ENCODE results near the gene GABRG3. TPM values are rescaled to one million over a fixed set of nuclear protein-coding genes. Genes with fewer than 3 reads are reported as not detected.

The GABRG3 gene
- total and polyA plus RNA-seq, 8 donors: 0.35 TPM; not detected in 7

DNA sequence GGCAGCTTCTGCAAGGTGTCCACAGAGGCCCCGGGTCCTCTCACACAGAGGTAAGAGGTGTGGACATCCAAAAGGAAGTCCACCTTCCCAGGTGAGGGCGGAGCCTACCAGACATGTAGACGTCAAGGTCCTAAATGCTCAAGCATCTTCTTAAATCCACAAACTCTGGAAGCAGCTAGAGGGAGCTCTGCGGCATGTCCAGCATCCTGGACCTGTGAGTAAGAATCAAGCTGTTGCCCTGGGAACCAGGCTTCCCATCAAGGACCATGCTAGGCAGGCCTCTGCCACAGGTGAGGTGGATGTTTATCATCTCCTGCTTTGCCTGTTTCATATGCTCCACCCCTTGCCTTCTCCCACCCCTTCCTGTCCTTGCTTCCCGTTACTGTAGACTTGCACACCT, 368.2 kb downstream of the GABRG3 start:
- no peak overlapping the region for H3K27ac ChIP-seq
- ATAC-seq (no peak), FAIRE-seq (no peak), DNase-seq (no peak)
- no peaks in the 10 kb centered on the region for H3K27me3 ChIP-seq
- intact Hi-C loops (cut with DNase I): no loop called here
- no peaks in the 10 kb centered on the region for H3K4me1 ChIP-seq
- H3K4me3 ChIP-seq: no peak overlapping the region
- H3K36me3 ChIP-seq: no peaks in the 10 kb centered on the region
- WGBS, 2 donors: 64 to 77% methylated on average over 5 of the region's 5 CpGs
- no peaks in the 10 kb centered on the region for H3K9me3 ChIP-seq
- TF ChIP-seq, protein P1, sequence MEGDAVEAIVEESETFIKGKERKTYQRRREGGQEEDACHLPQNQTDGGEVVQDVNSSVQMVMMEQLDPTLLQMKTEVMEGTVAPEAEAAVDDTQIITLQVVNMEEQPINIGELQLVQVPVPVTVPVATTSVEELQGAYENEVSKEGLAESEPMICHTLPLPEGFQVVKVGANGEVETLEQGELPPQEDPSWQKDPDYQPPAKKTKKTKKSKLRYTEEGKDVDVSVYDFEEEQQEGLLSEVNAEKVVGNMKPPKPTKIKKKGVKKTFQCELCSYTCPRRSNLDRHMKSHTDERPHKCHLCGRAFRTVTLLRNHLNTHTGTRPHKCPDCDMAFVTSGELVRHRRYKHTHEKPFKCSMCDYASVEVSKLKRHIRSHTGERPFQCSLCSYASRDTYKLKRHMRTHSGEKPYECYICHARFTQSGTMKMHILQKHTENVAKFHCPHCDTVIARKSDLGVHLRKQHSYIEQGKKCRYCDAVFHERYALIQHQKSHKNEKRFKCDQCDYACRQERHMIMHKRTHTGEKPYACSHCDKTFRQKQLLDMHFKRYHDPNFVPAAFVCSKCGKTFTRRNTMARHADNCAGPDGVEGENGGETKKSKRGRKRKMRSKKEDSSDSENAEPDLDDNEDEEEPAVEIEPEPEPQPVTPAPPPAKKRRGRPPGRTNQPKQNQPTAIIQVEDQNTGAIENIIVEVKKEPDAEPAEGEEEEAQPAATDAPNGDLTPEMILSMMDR (IDR thresholded peaks at IDR 0.05): no peak

DNA sequence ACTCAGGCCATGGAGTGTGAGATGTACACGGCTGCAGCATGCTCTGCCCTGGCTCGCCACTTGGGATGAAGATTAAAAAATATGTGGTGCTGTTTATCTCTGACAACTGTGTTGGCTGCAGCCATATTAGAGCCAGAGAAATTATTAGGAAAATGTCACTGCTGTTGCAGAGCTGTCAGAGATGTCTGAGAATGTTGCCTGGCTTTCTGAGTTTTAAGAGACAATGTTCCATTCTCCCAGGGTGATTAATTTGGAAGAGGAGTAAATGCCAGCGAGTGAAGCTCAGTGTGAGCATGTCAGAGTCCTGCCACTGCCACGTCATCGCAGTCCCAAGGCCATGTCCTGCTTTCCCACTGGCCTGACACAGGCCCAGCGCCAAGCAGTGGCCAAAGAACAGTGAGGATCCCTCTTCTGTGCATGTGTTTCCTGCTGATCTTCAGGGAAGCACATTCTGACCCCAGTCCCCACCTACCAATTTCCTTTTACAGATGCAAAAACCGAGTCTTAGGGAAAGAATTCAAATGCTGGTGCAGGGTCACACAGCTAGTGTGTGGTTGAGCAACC, 370.9 kb downstream of the GABRG3 start:
- intact Hi-C loops (cut with DNase I): no loop called here
- H3K9me3 ChIP-seq: no peaks in the 10 kb centered on the region
- no peaks in the 10 kb centered on the region for H3K27me3 ChIP-seq
- H3K27ac ChIP-seq: no peak overlapping the region
- H3K4me3 ChIP-seq: no peak overlapping the region
- WGBS, 2 donors: 46 to 56% methylated on average over 7 of the region's 7 CpGs
- no peak for ATAC-seq
- no peak for DNase-seq
- no peaks in the 10 kb centered on the region for H3K4me1 ChIP-seq
- TF ChIP-seq, protein P1 (IDR thresholded peaks at IDR 0.05): no peak
- no peaks in the 10 kb centered on the region for H3K36me3 ChIP-seq
- no peak for FAIRE-seq

DNA sequence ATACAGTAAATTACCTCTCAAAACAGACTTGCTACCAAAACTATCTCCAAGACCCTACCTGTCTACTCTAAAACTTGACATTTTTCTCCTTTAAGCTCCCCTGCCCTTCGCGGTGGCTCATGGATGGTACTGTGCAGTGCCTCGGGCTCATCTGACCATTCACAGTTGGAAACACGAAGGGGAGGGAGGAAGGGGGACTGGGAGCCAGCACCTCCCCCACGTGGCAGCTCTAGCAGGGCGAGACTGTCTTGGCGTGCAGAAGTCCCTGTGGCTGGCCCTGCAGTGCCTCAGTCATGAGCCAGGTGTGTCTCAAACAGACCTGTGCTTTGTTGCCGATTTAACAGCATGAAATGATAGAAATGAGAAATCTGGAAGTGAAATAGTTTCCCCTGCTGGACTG, 372.0 kb downstream of the GABRG3 start:
- no peaks in the 10 kb centered on the region for H3K4me1 ChIP-seq
- DNase-seq (no peak), ATAC-seq (no peak), FAIRE-seq (no peak)
- no peaks in the 10 kb centered on the region for H3K27me3 ChIP-seq
- H3K4me3 ChIP-seq: no peak overlapping the region
- intact Hi-C loops (cut with DNase I): no loop called here
- no peaks in the 10 kb centered on the region for H3K9me3 ChIP-seq
- no peaks in the 10 kb centered on the region for H3K36me3 ChIP-seq
- WGBS, 2 donors: 38 to 44% methylated on average over 8 of the region's 8 CpGs
- TF ChIP-seq, protein P1 (IDR thresholded peaks at IDR 0.05): no peak
- no peak overlapping the region for H3K27ac ChIP-seq

DNA sequence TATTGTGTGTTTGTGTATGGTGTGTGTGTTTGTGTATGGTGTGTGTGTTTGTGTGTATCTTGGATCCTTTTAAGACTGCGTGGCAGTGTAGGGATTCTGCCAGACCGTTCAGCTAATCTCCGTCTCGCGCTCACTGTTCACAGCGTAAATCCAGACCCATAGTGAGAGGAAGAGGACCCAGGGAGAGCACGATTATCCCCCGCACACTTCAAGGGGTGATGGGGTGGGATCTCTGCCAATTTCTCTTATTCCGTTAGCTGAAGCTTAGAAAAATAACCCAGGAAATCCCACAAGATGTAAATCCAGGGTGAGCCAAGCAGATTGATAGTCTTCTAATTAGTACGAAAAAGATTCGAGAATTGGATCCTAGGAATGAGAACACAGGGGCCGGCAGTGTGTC, 381.2 kb downstream of the GABRG3 start:
- 81 to 82% methylated on average over 12 of the region's 12 CpGs for WGBS, 2 donors
- Histone ChIP-seq H3K4me1 (no peaks in the 10 kb centered on the region), H3K36me3 (no peaks in the 10 kb centered on the region), H3K4me3 (no peak overlapping the region), H3K27ac (no peak overlapping the region), H3K9me3 (no peaks in the 10 kb centered on the region), H3K27me3 (no peaks in the 10 kb centered on the region)
- ATAC-seq (no peak), FAIRE-seq (no peak), DNase-seq (no peak)
- TF ChIP-seq, protein P1 (IDR thresholded peaks at IDR 0.05): no peak
- intact Hi-C loops (cut with DNase I): no loop called here

DNA sequence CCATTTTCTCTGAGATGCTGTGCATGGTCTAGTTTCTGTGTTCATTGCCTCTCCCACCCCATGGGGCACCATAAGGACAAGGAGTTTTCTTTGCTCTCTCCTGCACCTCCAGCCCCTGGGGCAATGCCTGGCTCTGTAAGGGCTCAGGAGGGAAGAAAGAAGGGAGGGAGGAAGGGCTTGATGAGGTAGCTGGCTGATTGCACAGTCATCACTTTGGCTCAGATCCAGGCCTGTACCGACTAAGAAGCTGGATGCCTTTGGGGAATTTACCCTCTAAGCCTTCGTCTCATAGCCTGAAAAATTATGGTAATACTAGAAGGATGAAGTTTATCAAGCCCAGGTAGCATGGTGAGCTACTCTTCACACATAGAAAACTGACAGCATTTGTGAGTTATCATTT, 382.9 kb downstream of the GABRG3 start:
- FAIRE-seq: no peak

More for the DNA sequence above, 382.9 kb downstream of the GABRG3 start:
- intact Hi-C loops (cut with DNase I): no loop called here
- Histone ChIP-seq H3K4me3 (no peak overlapping the region), H3K27ac (no peak overlapping the region), H3K9me3 (no peaks in the 10 kb centered on the region), H3K27me3 (no peaks in the 10 kb centered on the region), H3K36me3 (no peaks in the 10 kb centered on the region), H3K4me1 (no peaks in the 10 kb centered on the region)
- DNase-seq: no peak
- TF ChIP-seq, protein P1 (IDR thresholded peaks at IDR 0.05): no peak
- no peak for ATAC-seq
- 41 to 45% methylated on average over 2 of the region's 2 CpGs for WGBS, 2 donors
